Sigmoid colon (tissue), 4 donors: Measurements from ENCODE around the gene MYO1G.

ENCODE experiments used
- CTCF ChIP-seq, 4 experiments: fragments of 450-650 bp in 3 of 4; fragments of 200-600 bp in 1 of 4; IDR thresholded peaks; one replicate each; pipeline ENCODE4 v1.5.1; 2016 to 2019; ENCODE audit warnings: antibody characterized with exemption in 4 of 4, mild to moderate bottlenecking in 3 of 4, moderate library complexity in 2 of 4
- POLR2A ChIP-seq, 2 donors: fragments of 450-650 bp; IDR thresholded peaks; one replicate each; pipeline ENCODE4 v1.6.1; 2016; ENCODE audit warnings: antibody characterized with exemption in 2 of 2, mild to moderate bottlenecking in 2 of 2, moderate library complexity in 2 of 2
- POLR2AphosphoS5 ChIP-seq, 4 donors: sonication (generic); formaldehyde crosslinking; IDR thresholded peaks; one replicate each; pipeline ENCODE4 v1.6.1; 2017; ENCODE audit warnings: antibody characterized with exemption in 4 of 4

GRCh38 chr7:44966731-44967538, 11.9 kb downstream of the MYO1G start:
- TF ChIP-seq CTCF (IDR thresholded peaks at IDR 0.05): no peak
- no peak for TF ChIP-seq POLR2AphosphoS5 (IDR thresholded peaks at IDR 0.05)
- TF ChIP-seq POLR2A (IDR thresholded peaks at IDR 0.05): no peak
